HCT116 (cell line): Measurements from ENCODE around the gene GSG1L. TPM values are rescaled to one million over a fixed set of nuclear protein-coding genes. Genes with fewer than 3 reads are reported as not detected.

Source experiments
- ATAC-seq: fragments of 200-7000 bp; cut with Tn5 transposase; 2 replicates; pipeline ENCODE4 v1.9.1; 2020; ENCODE audit warnings: mild to moderate bottlenecking, moderate library complexity
- BruUV-seq: library from RNA; stranded (reverse); fragments of 400-500 nt; replicated peaks from 2 replicates; lab custom pipeline; 2021; lab: Mats Ljungman, UMichigan
- CTCF ChIA-PET: fragments of 300-600 bp; sonication (Branson Sonifier 250); formaldehyde crosslinking; loops from one replicate; lab custom pipeline; 2021; ENCODE audit warnings: antibody characterized with exemption; lab: Charles Lee
- POLR2A ChIA-PET: fragments of 300-600, 350-600 bp; sonication (Branson Sonifier 250); formaldehyde crosslinking; loops from one replicate; lab custom pipeline; 2021; ENCODE audit warnings: antibody characterized with exemption; lab: Charles Lee
- RAD21 ChIA-PET, 2 experiments: fragments of 300-600 bp; sonication (Branson Sonifier 250); formaldehyde crosslinking; loops; one replicate each; lab custom pipeline; 2023; ENCODE audit warnings: low total read pairs in 2 of 2; ENCODE audit not compliant: uncharacterized antibody in 2 of 2, unreplicated experiment in 2 of 2, low non-redundant PET in 1 of 2; lab: Charles Lee
- DNase-seq: peaks from one replicate; pipeline ENCODE4 v3.0.0-alpha.2; 2010; ENCODE audit warnings: low read depth, low spot score
- H2AFZ ChIP-seq: fragments of 200-600 bp; shearing (Covaris generic), sonication (generic); 2 replicates; pipeline ENCODE4 v1.6.1; 2017; ENCODE audit warnings: low read depth, mixed run types, mixed read lengths, antibody characterized with exemption, low read length; ENCODE audit not compliant: poor library complexity, severe bottlenecking
- H3K27ac ChIP-seq: 2 replicates; pipeline ENCODE4 v1.5.1; 2012; ENCODE audit warnings: low read depth, low read length
- H3K27me3 ChIP-seq: fragments of 200-600 bp; sonication (generic); 2 replicates; pipeline ENCODE4 v1.6.1; 2016; ENCODE audit warnings: mixed run types, low read length, mixed read lengths; ENCODE audit not compliant: insufficient read depth
- H3K36me3 ChIP-seq, 2 experiments: fragments of 200-500 bp in 1 of 2; fragments of 200-600 bp in 1 of 2; sonication (Bioruptor generic) in 1 of 2; sonication (generic) in 1 of 2; 2 replicates each; pipeline versions ENCODE4 v1.5.1 to v1.6.1; 2014 to 2016; ENCODE audit warnings: low read length in 2 of 2, inconsistent platforms in 1 of 2, mixed read lengths in 1 of 2, mixed run types in 1 of 2; ENCODE audit not compliant: insufficient read depth in 2 of 2, control insufficient read depth in 1 of 2
- H3K4me1 ChIP-seq, 2 experiments: fragments of 200-600 bp in 1 of 2; sonication (generic) in 1 of 2; 2 replicates each; pipeline versions ENCODE4 v1.5.1 to v1.6.1; 2012 to 2017; ENCODE audit warnings: low read length in 2 of 2, inconsistent platforms in 1 of 2, mild to moderate bottlenecking in 1 of 2, mixed read lengths in 1 of 2, mixed run types in 1 of 2, moderate library complexity in 1 of 2; ENCODE audit not compliant: insufficient read depth in 2 of 2, control insufficient read depth in 1 of 2
- H3K4me2 ChIP-seq: fragments of 200-600 bp; sonication (generic); 2 replicates; pipeline ENCODE4 v1.6.1; 2017; ENCODE audit warnings: mixed run types, low read length, mixed read lengths
- H3K4me3 ChIP-seq, 2 experiments: fragments of 200-600 bp in 1 of 2; sonication (generic) in 1 of 2; replicated peaks in 1 of 2; 2 replicates each; pipeline ENCODE4 v1.5.1; 2011 to 2016; ENCODE audit warnings: low read length in 2 of 2, control low read depth in 1 of 2, low read depth in 1 of 2, mild to moderate bottlenecking in 1 of 2, mixed read lengths in 1 of 2, mixed run types in 1 of 2
- H3K79me2 ChIP-seq: fragments of 200-600 bp; sonication (generic); 2 replicates; pipeline ENCODE4 v1.6.1; 2017; ENCODE audit warnings: mild to moderate bottlenecking, mixed run types, low read length, moderate library complexity, mixed read lengths; ENCODE audit not compliant: insufficient read depth
- H3K9ac ChIP-seq: fragments of 200-600 bp; sonication (generic); 2 replicates; pipeline ENCODE4 v1.6.1; 2016; ENCODE audit warnings: low read length, mixed read lengths
- H3K9me2 ChIP-seq: fragments of 200-600 bp; sonication (generic), shearing (Covaris generic); 2 replicates; pipeline ENCODE4 v1.6.1; 2017; ENCODE audit warnings: mixed run types, mild to moderate bottlenecking, moderate library complexity; ENCODE audit not compliant: insufficient read depth
- H3K9me3 ChIP-seq, 2 experiments: fragments of 200-500 bp in 1 of 2; fragments of 200-600 bp in 1 of 2; sonication (Bioruptor generic) in 1 of 2; sonication (generic) in 1 of 2; 2 replicates each; pipeline ENCODE4 v1.6.1; 2014 to 2017; ENCODE audit warnings: low read length in 2 of 2, mixed read lengths in 2 of 2, inconsistent platforms in 1 of 2, low read depth in 1 of 2, mild to moderate bottlenecking in 1 of 2, mixed run types in 1 of 2, moderate library complexity in 1 of 2; ENCODE audit not compliant: control insufficient read depth in 1 of 2, insufficient read depth in 1 of 2
- H4K20me1 ChIP-seq: fragments of 200-600 bp; sonication (generic), shearing (Covaris generic); 2 replicates; pipeline ENCODE4 v1.6.1; 2017; ENCODE audit warnings: mixed run types, mild to moderate bottlenecking, moderate library complexity; ENCODE audit not compliant: insufficient read depth
- ATF3 ChIP-seq: IDR thresholded peaks from 2 replicates; pipeline ENCODE4 v1.6.1; 2012
- EZH2 ChIP-seq: fragments of 200-600 bp; sonication (generic); IDR thresholded peaks from 2 replicates; pipeline ENCODE4 v1.6.1; 2017; ENCODE audit warnings: antibody characterized with exemption, mixed run types
- FOSL1 ChIP-seq: IDR thresholded peaks from 2 replicates; pipeline ENCODE4 v1.6.1; 2012; ENCODE audit warnings: low read depth
- JUND ChIP-seq: IDR thresholded peaks from 2 replicates; pipeline ENCODE4 v1.6.1; 2012
- SIN3A ChIP-seq: IDR thresholded peaks from 2 replicates; pipeline ENCODE4 v1.6.1; 2012; ENCODE audit warnings: low read depth
- TCF7L2 ChIP-seq: IDR thresholded peaks from 2 replicates; pipeline ENCODE4 v1.7.0; 2011; ENCODE audit warnings: borderline replicate concordance, inconsistent platforms; ENCODE audit not compliant: insufficient read depth, insufficient read length; ENCODE audit errors: extremely low read depth
- YY1 ChIP-seq: IDR thresholded peaks from 2 replicates; pipeline ENCODE4 v1.6.1; 2011; ENCODE audit warnings: low read length, low read depth, moderate library complexity, mild to moderate bottlenecking; ENCODE audit not compliant: insufficient replicate concordance; ENCODE audit errors: extremely low read depth
- ZBTB33 ChIP-seq: IDR thresholded peaks from 2 replicates; pipeline ENCODE4 v1.6.1; 2011; ENCODE audit warnings: mild to moderate bottlenecking, low read length, moderate library complexity; ENCODE audit not compliant: insufficient replicate concordance; ENCODE audit errors: extremely low read depth
- ZFX ChIP-seq: fragments of 450-650 bp; IDR thresholded peaks from 2 replicates; pipeline ENCODE4 v1.6.1; 2017
- intact Hi-C: fragments of 100-400 bp; cut with micrococcal nuclease; formaldehyde crosslinking; loops from 2 replicates; pipeline ENCODE4 v1.10.0; 2022
- total RNA-seq: library from RNA; stranded (reverse); gene quantifications from one replicate; pipeline ENCODE4 v1.2.1, GENCODE V29; 2021; ENCODE audit not compliant: unreplicated experiment
- TF ChIP-seq, protein P1 (sequence below): IDR thresholded peaks from 2 replicates; pipeline ENCODE4 v1.6.1; 2012

The GSG1L gene
- total RNA-seq, 1 experiment from 2014 or later: not detected

- TF ChIP-seq ZBTB33 (no peak), TCF7L2 (no peak), EZH2 (no peak), YY1 (no peak)
- TF ChIP-seq, protein P1, sequence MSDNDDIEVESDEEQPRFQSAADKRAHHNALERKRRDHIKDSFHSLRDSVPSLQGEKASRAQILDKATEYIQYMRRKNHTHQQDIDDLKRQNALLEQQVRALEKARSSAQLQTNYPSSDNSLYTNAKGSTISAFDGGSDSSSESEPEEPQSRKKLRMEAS: no peak
These were observed 200.6 kb downstream of the GSG1L start (continued) for GRCh38 chr16:27862953-27863352.

DNA sequence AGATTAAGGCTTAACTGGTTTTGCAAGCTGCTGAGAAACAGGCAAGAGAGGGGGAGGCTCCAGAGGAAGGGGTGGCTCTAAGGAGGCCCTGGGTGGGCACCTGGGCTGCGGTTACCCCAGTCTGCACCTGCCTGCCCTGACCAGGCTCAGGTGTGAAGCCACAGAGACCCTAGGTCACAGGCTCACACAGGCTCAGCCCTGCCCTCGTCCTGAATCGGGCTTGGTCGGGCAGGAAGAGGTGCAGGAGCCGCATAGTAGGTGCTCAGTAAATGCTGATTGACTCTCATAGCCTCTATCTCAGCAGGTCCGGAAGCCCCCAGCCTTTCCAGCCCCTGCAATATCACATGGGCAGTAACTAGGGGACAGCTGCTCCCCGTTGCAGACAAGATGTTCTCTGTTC is 203.4 kb downstream of the GSG1L start:
- intact Hi-C loops: no loop called here
- Histone ChIP-seq H3K9ac (no peak overlapping the region), H3K9me3 (peaks cover 0 to 8% of the 10 kb centered on the region in 2 experiments; a peak in 1 of 4 replicates), H3K36me3 (no peaks in the 10 kb centered on the region), H4K20me1 (no peaks in the 10 kb centered on the region), H3K4me3 (no peak overlapping the region), H3K27me3 (no peaks in the 10 kb centered on the region), H3K27ac (no peak overlapping the region), H3K4me1 (no peaks in the 10 kb centered on the region), H2AFZ (no peak overlapping the region), H3K4me2 (no peak overlapping the region), H3K79me2 (no peaks in the 10 kb centered on the region), H3K9me2 (no peaks in the 10 kb centered on the region)
- no peak for TF ChIP-seq ATF3
- TF ChIP-seq FOSL1: no peak
- no peak for TF ChIP-seq ZFX
- no peak for TF ChIP-seq SIN3A
- no peak for TF ChIP-seq JUND
- ChIA-PET CTCF (interaction anchor here (2.2 kb wide), 1 partner anchor 13 kb away, joined by 8 read pairs; no protein-coding TSS in a partner anchor), POLR2A (no interaction called here), RAD21 (no interaction called here)
- no peak for DNase-seq
- no TSS peak for BruUV-seq
- ATAC-seq: no peak
